Spleen (tissue), 7 donors: Measurements from ENCODE around the gene ACBD6.

Source experiments
- CTCF ChIP-seq, 11 experiments: fragments of 200-600 bp in 7 of 11; fragments of 450-650 bp in 4 of 11; sonication (generic) in 4 of 11; IDR thresholded peaks in 8 of 11; conservative IDR thresholded peaks in 3 of 11; 1 replicate in 7 of 11; 2 replicates in 4 of 11; pipeline versions ENCODE4 v1.4.0 to v1.8.0; 2016 to 2021; ENCODE audit warnings: antibody characterized with exemption in 11 of 11, inconsistent platforms in 4 of 11, mild to moderate bottlenecking in 1 of 11
- POLR2AphosphoS5 ChIP-seq, 3 donors: sonication (generic); formaldehyde crosslinking; IDR thresholded peaks; one replicate each; pipeline ENCODE4 v1.5.1; 2017; ENCODE audit warnings: antibody characterized with exemption in 3 of 3
- donor health status: DM: no; HTN: no; CAD: no; lungs with moderate emphysema.
- donor health status: DM: no; HTN: no; CAD: no.
- donor health status: DM: no; HTN: no; CAD: no.

- TF ChIP-seq CTCF (IDR thresholded peaks at IDR 0.05 in 8 of 11, conservative IDR thresholded peaks at IDR 0.05 in 3 of 11) (no peak), POLR2AphosphoS5 (IDR thresholded peaks at IDR 0.05) (no peak)
These were observed 110.4 kb downstream of the ACBD6 start for GRCh38 chr1:180392020-180392419.
